Breast epithelium (tissue), 3 donors: Measurements from ENCODE around the gene DPM2.

Experiments used
- CTCF ChIP-seq, 3 donors: fragments of 450-650 bp; IDR thresholded peaks; one replicate each; pipeline ENCODE4 v1.5.1; 2016 to 2017; ENCODE audit warnings: antibody characterized with exemption in 3 of 3, mild to moderate bottlenecking in 3 of 3, moderate library complexity in 3 of 3
- POLR2A ChIP-seq: fragments of 450-650 bp; IDR thresholded peaks from one replicate; pipeline ENCODE4 v1.6.1; 2016; ENCODE audit warnings: antibody characterized with exemption, mild to moderate bottlenecking, moderate library complexity
- POLR2AphosphoS5 ChIP-seq, 3 donors: sonication (generic); formaldehyde crosslinking; IDR thresholded peaks; one replicate each; pipeline ENCODE4 v1.6.1; 2017; ENCODE audit warnings: antibody characterized with exemption in 3 of 3

GRCh38 chr9:127985011-127985410 lies 47.4 kb upstream of the DPM2 start:
- TF ChIP-seq CTCF (IDR thresholded peaks at IDR 0.05) (no peak), POLR2AphosphoS5 (IDR thresholded peaks at IDR 0.05) (no peak), POLR2A (no peak)
